ENCODE results near the gene RAB3IP.
"Not testable (repeated sequence)": the region's sequence is repeated elsewhere in the genome, so short reads cannot be mapped to it uniquely, and the experiment has no call there.

The RAB3IP gene

GRCh38 chr12:69844416-69844815 lies 105.8 kb downstream of the RAB3IP start:
- no peak for FAIRE-seq
- TF ChIP-seq PAX5 (IDR thresholded peaks at IDR 0.05; ENCODE audit: insufficient read depth, low read length, severe bottlenecking), result no peak
- TF ChIP-seq SPI1 (IDR thresholded peaks at IDR 0.05; ENCODE audit: low read depth, low read length), result no peak
- no peak for TF ChIP-seq POLR2AphosphoS5 (IDR thresholded peaks at IDR 0.05; ENCODE audit: low read depth, low read length)
- no peak for TF ChIP-seq POU2F2 (IDR thresholded peaks at IDR 0.05; ENCODE audit: low read depth, low read length)
- TF ChIP-seq POLR2A (IDR thresholded peaks at IDR 0.05; ENCODE audit: low read depth, low read length), result no peak
- no peak for TF ChIP-seq TAF1 (IDR thresholded peaks at IDR 0.05; ENCODE audit: low read depth, low read length)
- no peak for DNase-seq (ENCODE audit: insufficient read length, low spot score)

GRCh38 chr12:69844836-69845235 lies 106.2 kb downstream of the RAB3IP start:
- DNase-seq (ENCODE audit: insufficient read length, low spot score), result no peak
- no peak for FAIRE-seq
- TF ChIP-seq POLR2A (IDR thresholded peaks at IDR 0.05; ENCODE audit: low read depth, low read length) (no peak), POU2F2 (IDR thresholded peaks at IDR 0.05; ENCODE audit: low read depth, low read length) (no peak), SPI1 (IDR thresholded peaks at IDR 0.05; ENCODE audit: low read depth, low read length) (no peak), POLR2AphosphoS5 (IDR thresholded peaks at IDR 0.05; ENCODE audit: low read depth, low read length) (no peak), TAF1 (IDR thresholded peaks at IDR 0.05; ENCODE audit: low read depth, low read length) (no peak), PAX5 (IDR thresholded peaks at IDR 0.05; ENCODE audit: insufficient read depth, low read length, severe bottlenecking) (no peak)

GRCh38 chr12:69846976-69847375 lies 108.3 kb downstream of the RAB3IP start:
- FAIRE-seq, result no peak
- DNase-seq (ENCODE audit: insufficient read length, low spot score), result no peak
- no peak for TF ChIP-seq POU2F2 (IDR thresholded peaks at IDR 0.05; ENCODE audit: low read depth, low read length)
- TF ChIP-seq TAF1 (IDR thresholded peaks at IDR 0.05; ENCODE audit: low read depth, low read length), result no peak
- no peak for TF ChIP-seq PAX5 (IDR thresholded peaks at IDR 0.05; ENCODE audit: insufficient read depth, low read length, severe bottlenecking)
- TF ChIP-seq POLR2AphosphoS5 (IDR thresholded peaks at IDR 0.05; ENCODE audit: low read depth, low read length), result no peak
- TF ChIP-seq SPI1 (IDR thresholded peaks at IDR 0.05; ENCODE audit: low read depth, low read length), result no peak
- no peak for TF ChIP-seq POLR2A (IDR thresholded peaks at IDR 0.05; ENCODE audit: low read depth, low read length)

GRCh38 chr12:69851976-69852375 lies 113.3 kb downstream of the RAB3IP start:
- TF ChIP-seq PAX5 (IDR thresholded peaks at IDR 0.05; ENCODE audit: insufficient read depth, low read length, severe bottlenecking) (no peak), SPI1 (IDR thresholded peaks at IDR 0.05; ENCODE audit: low read depth, low read length) (no peak), TAF1 (IDR thresholded peaks at IDR 0.05; ENCODE audit: low read depth, low read length) (no peak), POLR2AphosphoS5 (IDR thresholded peaks at IDR 0.05; ENCODE audit: low read depth, low read length) (no peak), POLR2A (IDR thresholded peaks at IDR 0.05; ENCODE audit: low read depth, low read length) (no peak), POU2F2 (IDR thresholded peaks at IDR 0.05; ENCODE audit: low read depth, low read length) (no peak)
- FAIRE-seq (no peak), DNase-seq (ENCODE audit: insufficient read length, low spot score) (no peak)

- FAIRE-seq; DNase-seq (ENCODE audit: insufficient read length, low spot score): not testable (repeated sequence)
Observed at GRCh38 chr12:69853176-69853961, 114.7 kb downstream of the RAB3IP start.

GRCh38 chr12:69866698-69867097 lies 128.0 kb downstream of the RAB3IP start:
- FAIRE-seq (no peak), DNase-seq (ENCODE audit: insufficient read length, low spot score) (no peak)
- TF ChIP-seq POLR2AphosphoS5 (IDR thresholded peaks at IDR 0.05; ENCODE audit: low read depth, low read length), result no peak
- no peak for TF ChIP-seq PAX5 (IDR thresholded peaks at IDR 0.05; ENCODE audit: insufficient read depth, low read length, severe bottlenecking)
- no peak for TF ChIP-seq POLR2A (IDR thresholded peaks at IDR 0.05; ENCODE audit: low read depth, low read length)
- TF ChIP-seq TAF1 (IDR thresholded peaks at IDR 0.05; ENCODE audit: low read depth, low read length), result no peak
- TF ChIP-seq POU2F2 (IDR thresholded peaks at IDR 0.05; ENCODE audit: low read depth, low read length), result no peak
- TF ChIP-seq SPI1 (IDR thresholded peaks at IDR 0.05; ENCODE audit: low read depth, low read length), result no peak

GRCh38 chr12:69868695-69869094 lies 130.0 kb downstream of the RAB3IP start:
- no peak for TF ChIP-seq POLR2A (IDR thresholded peaks at IDR 0.05; ENCODE audit: low read depth, low read length)
- FAIRE-seq (peak; percentile 31), DNase-seq (ENCODE audit: insufficient read length, low spot score) (no peak)

GRCh38 chr12:69872804-69873203 lies 134.1 kb downstream of the RAB3IP start:
- no peak for TF ChIP-seq PAX5 (IDR thresholded peaks at IDR 0.05; ENCODE audit: insufficient read depth, low read length, severe bottlenecking)
- no peak for TF ChIP-seq POLR2AphosphoS5 (IDR thresholded peaks at IDR 0.05; ENCODE audit: low read depth, low read length)
- TF ChIP-seq SPI1 (IDR thresholded peaks at IDR 0.05; ENCODE audit: low read depth, low read length), result no peak
- no peak for TF ChIP-seq POU2F2 (IDR thresholded peaks at IDR 0.05; ENCODE audit: low read depth, low read length)
- TF ChIP-seq POLR2A (IDR thresholded peaks at IDR 0.05; ENCODE audit: low read depth, low read length), result no peak
- TF ChIP-seq TAF1 (IDR thresholded peaks at IDR 0.05; ENCODE audit: low read depth, low read length), result no peak
- FAIRE-seq (no peak), DNase-seq (ENCODE audit: insufficient read length, low spot score) (no peak)

All from GM12891 (cell line).